Osteocyte (in vitro differentiated cells): Measurements from ENCODE around the gene PRRC2B. TPM values are rescaled to one million over a fixed set of nuclear protein-coding genes. Genes with fewer than 3 reads are reported as not detected.
A peak's percentile ranks its signal among the peaks of the same experiment; 100 is the strongest.

ENCODE experiments used
- DNase-seq: peaks from one replicate; pipeline ENCODE4 v3.0.0; 2021; ENCODE audit warnings: mixed read lengths; ENCODE audit not compliant: unreplicated experiment; ENCODE audit errors: extremely low spot score
- H3K27ac Mint-ChIP-seq: one replicate; pipeline ENCODE4 v1.8.0; 2021; ENCODE audit warnings: mild to moderate bottlenecking, mixed read lengths; ENCODE audit not compliant: unreplicated experiment
- H3K27me3 Mint-ChIP-seq: one replicate; pipeline ENCODE4 v1.8.0; 2021; ENCODE audit warnings: mixed read lengths; ENCODE audit not compliant: unreplicated experiment
- H3K36me3 Mint-ChIP-seq: one replicate; pipeline ENCODE4 v1.8.0; 2021; ENCODE audit warnings: mixed read lengths; ENCODE audit not compliant: unreplicated experiment
- H3K4me1 Mint-ChIP-seq: one replicate; pipeline ENCODE4 v1.8.0; 2021; ENCODE audit warnings: mixed read lengths; ENCODE audit not compliant: unreplicated experiment
- H3K4me3 Mint-ChIP-seq: one replicate; pipeline ENCODE4 v1.8.0; 2021; ENCODE audit warnings: mild to moderate bottlenecking, moderate library complexity, mixed read lengths; ENCODE audit not compliant: unreplicated experiment
- H3K9me3 Mint-ChIP-seq: one replicate; pipeline ENCODE4 v1.8.0; 2021; ENCODE audit warnings: mixed read lengths; ENCODE audit not compliant: unreplicated experiment
- CTCF ChIP-seq: fragments of 200-600 bp; sonication (generic); IDR thresholded peaks from 2 replicates; pipeline ENCODE4 v1.5.0; 2021; ENCODE audit warnings: antibody characterized with exemption, mild to moderate bottlenecking, moderate library complexity
- total RNA-seq: library from RNA; stranded (reverse); gene quantifications from 2 replicates; pipeline ENCODE4 v1.2.1, GENCODE V29; 2021

PRRC2B gene
- total RNA-seq, 1 donor from 2014 or later: 290 TPM

DNA sequence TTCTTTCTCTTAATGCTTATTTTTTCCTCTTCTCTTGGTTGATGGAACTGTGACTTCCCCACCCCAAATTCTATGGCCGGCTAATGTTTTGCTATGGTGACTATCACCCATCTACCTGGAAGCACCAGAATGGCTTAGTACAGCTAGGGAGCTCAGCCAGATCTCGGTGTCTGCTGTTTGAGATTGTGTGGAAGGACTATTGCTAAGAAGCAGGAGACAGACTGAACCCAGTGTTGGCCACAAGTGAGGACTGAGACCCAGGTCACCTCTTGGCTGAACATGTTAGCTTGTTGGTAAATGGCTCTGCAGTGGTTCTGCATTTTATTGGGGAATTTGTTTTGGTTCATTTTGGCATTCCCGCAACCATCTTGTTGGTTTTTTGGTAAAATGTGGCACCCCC, 2.7 kb downstream of the PRRC2B start:
- H3K9me3 Mint-ChIP-seq: no peaks in the 10 kb centered on the region
- peaks cover 61% of the 10 kb centered on the region for H3K4me1 Mint-ChIP-seq
- no peaks in the 10 kb centered on the region for H3K27me3 Mint-ChIP-seq
- peak overlapping the region; percentile 96 for H3K27ac Mint-ChIP-seq
- no peaks in the 10 kb centered on the region for H3K36me3 Mint-ChIP-seq
- peak overlapping the region; percentile 91 for H3K4me3 Mint-ChIP-seq
- TF ChIP-seq CTCF: no peak
- DNase-seq: no peak

DNA sequence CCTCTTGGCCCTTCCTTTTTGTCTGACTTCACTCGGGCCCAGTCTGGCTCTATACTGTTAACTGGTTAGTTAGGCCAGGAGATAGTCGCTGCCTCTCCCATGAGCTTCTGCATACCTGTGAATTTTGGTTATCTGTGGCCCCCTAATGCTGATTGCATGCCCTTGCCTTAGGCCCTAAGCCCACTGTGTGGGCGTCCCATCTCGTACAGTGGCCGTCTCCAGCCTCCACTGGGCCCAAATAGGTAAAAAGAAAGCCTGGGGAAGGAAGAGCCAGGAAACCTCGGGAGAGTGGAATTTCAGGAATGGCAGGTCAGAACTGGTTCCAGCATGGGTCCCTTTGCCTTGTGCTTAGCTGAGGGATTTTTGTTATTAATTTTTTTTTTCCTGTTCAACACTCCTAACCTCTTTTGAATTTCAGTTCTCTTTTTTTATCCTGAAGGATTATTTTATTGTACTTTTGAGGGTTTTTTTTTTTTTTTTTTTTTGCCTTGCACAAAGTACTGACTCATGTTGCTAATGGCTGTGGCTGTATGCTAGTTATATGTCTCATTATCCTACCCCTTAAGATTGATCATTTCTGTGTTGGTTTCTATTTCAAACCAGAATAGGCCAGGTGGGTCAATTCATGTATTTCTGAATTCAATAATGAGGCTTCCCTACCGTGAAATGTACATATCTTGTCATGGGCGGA, 3.4 kb downstream of the PRRC2B start:
- no peaks in the 10 kb centered on the region for H3K36me3 Mint-ChIP-seq
- peak overlapping the region; percentile 96 for H3K27ac Mint-ChIP-seq
- no peak for TF ChIP-seq CTCF
- no peak for DNase-seq
- no peaks in the 10 kb centered on the region for H3K27me3 Mint-ChIP-seq
- peak overlapping the region; percentile 91 for H3K4me3 Mint-ChIP-seq
- peaks cover 66% of the 10 kb centered on the region for H3K4me1 Mint-ChIP-seq
- H3K9me3 Mint-ChIP-seq: no peaks in the 10 kb centered on the region

DNA sequence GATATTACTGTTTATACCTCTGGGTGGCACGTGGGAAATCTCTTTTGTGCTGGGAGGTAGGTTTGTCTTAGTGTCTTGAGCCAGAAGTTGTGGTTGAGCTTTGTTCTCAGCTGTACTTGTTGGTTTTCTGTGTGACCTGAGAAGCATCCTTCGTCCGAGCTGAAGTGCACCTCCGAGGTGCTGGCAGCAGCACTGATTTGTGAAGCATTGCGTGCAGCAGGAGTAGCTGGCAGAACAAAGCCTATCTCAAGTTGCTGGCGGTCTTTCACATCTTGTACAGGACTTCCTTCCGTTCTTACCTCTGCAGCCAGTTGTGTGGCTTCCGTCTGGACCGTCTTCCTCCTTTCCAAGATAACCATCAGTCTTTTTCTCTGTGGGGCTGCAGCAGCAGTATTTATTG, 4.3 kb downstream of the PRRC2B start:
- Mint-ChIP-seq H3K27ac (peak overlapping the region; percentile 96), H3K4me1 (peaks cover 72% of the 10 kb centered on the region), H3K27me3 (no peaks in the 10 kb centered on the region), H3K4me3 (peak overlapping the region; percentile 91), H3K9me3 (no peaks in the 10 kb centered on the region), H3K36me3 (peaks cover 5% of the 10 kb centered on the region)
- DNase-seq: no peak
- no peak for TF ChIP-seq CTCF

DNA sequence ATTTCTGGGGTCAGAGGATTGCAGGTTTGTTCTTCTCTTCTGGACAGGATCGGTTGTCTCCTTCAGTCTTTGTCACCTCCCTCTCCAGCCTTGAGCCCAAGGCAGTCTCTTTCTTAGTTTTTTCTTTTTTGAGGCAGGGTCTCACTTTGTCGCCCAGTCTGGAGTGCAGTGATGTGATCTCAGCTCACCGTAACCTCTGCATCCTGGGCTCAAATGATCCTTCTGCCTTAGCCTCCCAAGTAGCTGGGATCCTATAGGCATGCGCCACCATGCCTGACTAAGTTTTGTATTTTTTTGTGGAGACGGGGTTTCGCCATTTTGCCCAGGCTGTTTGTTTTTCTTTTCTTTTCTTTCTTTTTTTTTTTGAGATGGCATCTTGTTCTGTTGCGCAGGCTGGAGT, 6.1 kb downstream of the PRRC2B start:
- Mint-ChIP-seq H3K4me3 (no peak overlapping the region), H3K4me1 (peaks cover 81% of the 10 kb centered on the region), H3K9me3 (no peaks in the 10 kb centered on the region), H3K27me3 (no peaks in the 10 kb centered on the region), H3K36me3 (peaks cover 5% of the 10 kb centered on the region), H3K27ac (peak overlapping the region; percentile 21)
- TF ChIP-seq CTCF: no peak
- DNase-seq: no peak

GRCh38 chr9:131400627-131401026, 6.7 kb downstream of the PRRC2B start:
- TF ChIP-seq CTCF: no peak
- Mint-ChIP-seq H3K27me3 (no peaks in the 10 kb centered on the region), H3K36me3 (peaks cover 5% of the 10 kb centered on the region), H3K9me3 (no peaks in the 10 kb centered on the region), H3K27ac (no peak overlapping the region), H3K4me3 (no peak overlapping the region), H3K4me1 (peaks cover 82% of the 10 kb centered on the region)
- no peak for DNase-seq
